Measurements from ENCODE around the gene OXTR.

The OXTR gene

GRCh38 chr3:8769088-8769822 is at the start of gene OXTR:
Gene OXTR, minus strand, starts transcription at chr3:8769613. Its CDS starts 1,426 bp downstream, at chr3:8768187.
- DNase-seq: no peak

GRCh38 chr3:8817486-8817885 is 48.1 kb upstream of the OXTR start:
- no peak for DNase-seq

GRCh38 chr3:8816106-8816505 is 46.7 kb upstream of the OXTR start:
- no peak for DNase-seq

GRCh38 chr3:8813411-8813810 is 44.0 kb upstream of the OXTR start:
- DNase-seq: no peak

GRCh38 chr3:8810561-8810960 is 41.1 kb upstream of the OXTR start:
- DNase-seq: no peak

- DNase-seq: no peak
Measured at GRCh38 chr3:8805774-8806173, 36.4 kb upstream of the OXTR start.

- DNase-seq: no peak
Measured at GRCh38 chr3:8802256-8802655, 32.8 kb upstream of the OXTR start.

GRCh38 chr3:8800016-8800415 is 30.6 kb upstream of the OXTR start:
- no peak for DNase-seq

- no peak for DNase-seq
Measured at GRCh38 chr3:8794247-8794646, 24.8 kb upstream of the OXTR start.

- DNase-seq: no peak
Measured at GRCh38 chr3:8793242-8793641, 23.8 kb upstream of the OXTR start.

GRCh38 chr3:8790529-8790928 is 21.1 kb upstream of the OXTR start:
- no peak for DNase-seq

- DNase-seq: no peak
Measured at GRCh38 chr3:8784676-8785435, 15.4 kb upstream of the OXTR start.

- no peak for DNase-seq
Measured at GRCh38 chr3:8780279-8780678, 10.9 kb upstream of the OXTR start.

GRCh38 chr3:8778475-8778874 is 9.1 kb upstream of the OXTR start:
- DNase-seq: no peak

GRCh38 chr3:8777978-8778267 is 8.5 kb upstream of the OXTR start:
- DNase-seq: no peak

- DNase-seq: no peak
Measured at GRCh38 chr3:8777201-8777977, 8.0 kb upstream of the OXTR start.

GRCh38 chr3:8776406-8776805 is 7.0 kb upstream of the OXTR start:
- DNase-seq: no peak

GRCh38 chr3:8775602-8776001 is 6.2 kb upstream of the OXTR start:
- no peak for DNase-seq

GRCh38 chr3:8775181-8775580 is 5.8 kb upstream of the OXTR start:
- DNase-seq: no peak

- DNase-seq: no peak
Measured at GRCh38 chr3:8773941-8774542, 4.6 kb upstream of the OXTR start.

GRCh38 chr3:8768364-8769087 is 887 bp downstream of the OXTR start:
- no peak for DNase-seq

- no peak for DNase-seq
Measured at GRCh38 chr3:8767667-8768363, 1.6 kb downstream of the OXTR start.
